ENCODE measurements around the gene INPP1. TPM values are rescaled to one million over a fixed set of nuclear protein-coding genes. Genes with fewer than 3 reads are reported as not detected.

Gene INPP1
- total RNA-seq, 1 donor from 2014 or later, result 15.4 TPM

GRCh38 chr2:190415794-190416775 is 72.7 kb downstream of the INPP1 start:
- Mint-ChIP-seq H3K9me3 (ENCODE audit: low read depth) (no peaks in the 10 kb centered on the region), H3K4me3 (ENCODE audit: low read depth) (no peak overlapping the region), H3K27ac (no peak overlapping the region), H3K27me3 (no peaks in the 10 kb centered on the region), H3K36me3 (ENCODE audit: insufficient read depth) (no peaks in the 10 kb centered on the region), H3K4me1 (ENCODE audit: low read depth) (peaks cover 2% of the 10 kb centered on the region)
- TF ChIP-seq, protein P1, sequence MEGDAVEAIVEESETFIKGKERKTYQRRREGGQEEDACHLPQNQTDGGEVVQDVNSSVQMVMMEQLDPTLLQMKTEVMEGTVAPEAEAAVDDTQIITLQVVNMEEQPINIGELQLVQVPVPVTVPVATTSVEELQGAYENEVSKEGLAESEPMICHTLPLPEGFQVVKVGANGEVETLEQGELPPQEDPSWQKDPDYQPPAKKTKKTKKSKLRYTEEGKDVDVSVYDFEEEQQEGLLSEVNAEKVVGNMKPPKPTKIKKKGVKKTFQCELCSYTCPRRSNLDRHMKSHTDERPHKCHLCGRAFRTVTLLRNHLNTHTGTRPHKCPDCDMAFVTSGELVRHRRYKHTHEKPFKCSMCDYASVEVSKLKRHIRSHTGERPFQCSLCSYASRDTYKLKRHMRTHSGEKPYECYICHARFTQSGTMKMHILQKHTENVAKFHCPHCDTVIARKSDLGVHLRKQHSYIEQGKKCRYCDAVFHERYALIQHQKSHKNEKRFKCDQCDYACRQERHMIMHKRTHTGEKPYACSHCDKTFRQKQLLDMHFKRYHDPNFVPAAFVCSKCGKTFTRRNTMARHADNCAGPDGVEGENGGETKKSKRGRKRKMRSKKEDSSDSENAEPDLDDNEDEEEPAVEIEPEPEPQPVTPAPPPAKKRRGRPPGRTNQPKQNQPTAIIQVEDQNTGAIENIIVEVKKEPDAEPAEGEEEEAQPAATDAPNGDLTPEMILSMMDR (IDR thresholded peaks at IDR 0.05; ENCODE audit: unreplicated experiment), result no peak
- DNase-seq (ENCODE audit: low spot score, unreplicated experiment), result no peak

GRCh38 chr2:190417045-190417842 is 73.9 kb downstream of the INPP1 start:
- TF ChIP-seq, protein P1 (IDR thresholded peaks at IDR 0.05; ENCODE audit: unreplicated experiment), result no peak

GRCh38 chr2:190418727-190419126 is 75.3 kb downstream of the INPP1 start:
- TF ChIP-seq, protein P1 (IDR thresholded peaks at IDR 0.05; ENCODE audit: unreplicated experiment), result no peak
- Mint-ChIP-seq H3K4me3 (ENCODE audit: low read depth) (no peak overlapping the region), H3K9me3 (ENCODE audit: low read depth) (peaks cover 1% of the 10 kb centered on the region), H3K27me3 (no peaks in the 10 kb centered on the region), H3K27ac (no peak overlapping the region), H3K4me1 (ENCODE audit: low read depth) (peaks cover 1% of the 10 kb centered on the region), H3K36me3 (ENCODE audit: insufficient read depth) (no peaks in the 10 kb centered on the region)
- DNase-seq (ENCODE audit: low spot score, unreplicated experiment), result no peak

More at GRCh38 chr2:190417045-190417842, 73.9 kb downstream of the INPP1 start:
- Mint-ChIP-seq H3K4me1 (ENCODE audit: low read depth) (peaks cover 1% of the 10 kb centered on the region), H3K27ac (no peak overlapping the region), H3K4me3 (ENCODE audit: low read depth) (no peak overlapping the region), H3K9me3 (ENCODE audit: low read depth) (no peaks in the 10 kb centered on the region), H3K27me3 (no peaks in the 10 kb centered on the region), H3K36me3 (ENCODE audit: insufficient read depth) (no peaks in the 10 kb centered on the region)
- DNase-seq (ENCODE audit: low spot score, unreplicated experiment), result no peak

DNA sequence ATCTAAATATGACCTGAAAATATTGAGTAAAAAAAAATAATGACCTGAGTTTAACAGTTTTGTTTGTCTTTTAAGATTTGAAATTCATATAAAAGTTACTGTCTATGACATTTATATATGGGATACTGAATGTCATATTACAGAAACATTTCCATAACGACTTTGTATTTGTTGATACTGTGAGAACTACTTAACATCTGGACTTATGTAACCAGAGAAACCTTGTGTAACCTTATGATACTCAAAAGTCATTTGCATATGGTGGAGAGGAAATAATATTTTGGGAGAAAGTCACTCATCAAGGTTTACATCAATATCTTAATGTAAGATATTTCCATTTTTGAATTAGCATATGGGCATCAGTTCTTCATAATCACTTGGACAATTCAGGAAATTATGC is 77.4 kb downstream of the INPP1 start:
- TF ChIP-seq, protein P1 (IDR thresholded peaks at IDR 0.05; ENCODE audit: unreplicated experiment), result no peak
- no peak overlapping the region for H3K27ac Mint-ChIP-seq
- no peak overlapping the region for H3K4me3 Mint-ChIP-seq (ENCODE audit: low read depth)
- no peak for DNase-seq (ENCODE audit: low spot score, unreplicated experiment)
- H3K4me1 Mint-ChIP-seq (ENCODE audit: low read depth), result peaks cover 1% of the 10 kb centered on the region
- H3K27me3 Mint-ChIP-seq, result no peaks in the 10 kb centered on the region
- no peaks in the 10 kb centered on the region for H3K36me3 Mint-ChIP-seq (ENCODE audit: insufficient read depth)
- peaks cover 4% of the 10 kb centered on the region for H3K9me3 Mint-ChIP-seq (ENCODE audit: low read depth)

Other genes starting within 250 kb of the INPP1 start
- 49.5 and 54.8 TPM in 2 replicates for gene HIBCH, start 23.8 kb upstream of the INPP1 start, total RNA-seq
- gene MFSD6, start 64.8 kb downstream of the INPP1 start, total RNA-seq, result 15.1 and 15.4 TPM in 2 replicates
- gene NEMP2, start 191.1 kb downstream of the INPP1 start, total RNA-seq, result 10.2 and 13.9 TPM in 2 replicates

All from progenitor cell of endocrine pancreas (in vitro differentiated cells).